Measurements from ENCODE around the gene TMEM185A. TPM values are rescaled to one million over a fixed set of nuclear protein-coding genes. Genes with fewer than 3 reads are reported as not detected.
"Not testable (repeated sequence)": the region's sequence is repeated elsewhere in the genome, so short reads cannot be mapped to it uniquely, and the experiment has no call there.

The TMEM185A gene
- total and polyA plus RNA-seq, 2 donors (not counting 1 experiment from before 2014, with no cell fraction given): 17.3 to 24.9 TPM

- not testable (repeated sequence) for DNase-seq (ENCODE audit: low read depth in 2 of 2); H3K4me3 ChIP-seq (replicated peaks in 1 of 4; ENCODE audit: control extremely low read depth in 1 of 4, insufficient read depth in 1 of 4, low read depth in 3 of 4, low read length in 4 of 4); H3K36me3 ChIP-seq (ENCODE audit: control insufficient read depth, insufficient read depth, low read length); H3K9ac ChIP-seq (ENCODE audit: insufficient read depth, low read length); H3K4me1 ChIP-seq (ENCODE audit: control insufficient read depth, extremely low read depth, insufficient read depth, low read length); H4K20me1 ChIP-seq (ENCODE audit: control insufficient read depth, extremely low read depth, insufficient read depth, low read length); H3K4me2 ChIP-seq (ENCODE audit: extremely low read depth, insufficient read depth, low read length); H3K27me3 ChIP-seq (ENCODE audit: control insufficient read depth, insufficient read depth, low read length); H3K27ac ChIP-seq (ENCODE audit: insufficient read depth, low read length); H2AFZ ChIP-seq (ENCODE audit: low read length); H3K79me2 ChIP-seq (ENCODE audit: control insufficient read depth, insufficient read depth, low read length); H3K9me3 ChIP-seq (ENCODE audit: control insufficient read depth, insufficient read depth, low read depth, low read length)
Observed at GRCh38 chrX:149587359-149587758, 44.2 kb downstream of the TMEM185A start, which contains the start of gene MAGEA9B. TSS of gene MAGEA9B (minus strand) at chrX:149587459. CDS start at chrX:149583179, 4,280 bp downstream.

GRCh38 chrX:149585631-149586030, 46.0 kb downstream of the TMEM185A start:
- not testable (repeated sequence) for H2AFZ ChIP-seq (ENCODE audit: low read length); H3K9ac ChIP-seq (ENCODE audit: insufficient read depth, low read length); H4K20me1 ChIP-seq (ENCODE audit: control insufficient read depth, extremely low read depth, insufficient read depth, low read length); H3K27me3 ChIP-seq (ENCODE audit: control insufficient read depth, insufficient read depth, low read length); H3K4me1 ChIP-seq (ENCODE audit: control insufficient read depth, extremely low read depth, insufficient read depth, low read length); DNase-seq (ENCODE audit: low read depth in 2 of 2); H3K79me2 ChIP-seq (ENCODE audit: control insufficient read depth, insufficient read depth, low read length); H3K4me2 ChIP-seq (ENCODE audit: extremely low read depth, insufficient read depth, low read length); H3K27ac ChIP-seq (ENCODE audit: insufficient read depth, low read length); H3K9me3 ChIP-seq (ENCODE audit: control insufficient read depth, insufficient read depth, low read depth, low read length); H3K36me3 ChIP-seq (ENCODE audit: control insufficient read depth, insufficient read depth, low read length); H3K4me3 ChIP-seq (replicated peaks in 1 of 4; ENCODE audit: control extremely low read depth in 1 of 4, insufficient read depth in 1 of 4, low read depth in 3 of 4, low read length in 4 of 4)

GRCh38 chrX:149573456-149573855, 58.1 kb downstream of the TMEM185A start:
- not testable (repeated sequence) for H3K79me2 ChIP-seq (ENCODE audit: control insufficient read depth, insufficient read depth, low read length); H4K20me1 ChIP-seq (ENCODE audit: control insufficient read depth, extremely low read depth, insufficient read depth, low read length); H3K27ac ChIP-seq (ENCODE audit: insufficient read depth, low read length); H3K9ac ChIP-seq (ENCODE audit: insufficient read depth, low read length); H2AFZ ChIP-seq (ENCODE audit: low read length); H3K36me3 ChIP-seq (ENCODE audit: control insufficient read depth, insufficient read depth, low read length); H3K4me1 ChIP-seq (ENCODE audit: control insufficient read depth, extremely low read depth, insufficient read depth, low read length); DNase-seq (ENCODE audit: low read depth in 2 of 2); H3K4me2 ChIP-seq (ENCODE audit: extremely low read depth, insufficient read depth, low read length); H3K4me3 ChIP-seq (replicated peaks in 1 of 4; ENCODE audit: control extremely low read depth in 1 of 4, insufficient read depth in 1 of 4, low read depth in 3 of 4, low read length in 4 of 4); H3K27me3 ChIP-seq (ENCODE audit: control insufficient read depth, insufficient read depth, low read length); H3K9me3 ChIP-seq (ENCODE audit: control insufficient read depth, insufficient read depth, low read depth, low read length)

DNA sequence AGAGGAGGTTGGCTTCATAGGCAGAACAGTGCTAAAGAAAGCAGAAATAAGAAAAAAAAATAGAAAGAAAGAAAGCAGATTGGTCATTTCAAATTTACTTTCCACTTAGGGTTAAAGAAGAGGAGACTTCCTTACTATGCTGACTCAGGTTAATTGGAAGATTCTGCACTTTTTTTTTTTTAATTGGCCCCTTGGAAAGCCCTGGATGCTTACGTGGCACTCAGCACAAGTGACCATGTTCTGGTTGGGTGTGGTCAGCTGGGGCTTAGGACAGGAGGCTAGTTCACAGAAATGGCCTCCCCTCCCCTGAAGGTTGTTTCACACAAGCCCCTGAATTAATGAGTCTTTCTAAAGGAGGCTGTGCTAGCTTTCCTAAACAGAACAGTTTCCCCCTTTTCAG, 58.8 kb downstream of the TMEM185A start:
- H3K79me2 ChIP-seq (ENCODE audit: control insufficient read depth, insufficient read depth, low read length): no peaks in the 10 kb centered on the region
- H3K27ac ChIP-seq (ENCODE audit: insufficient read depth, low read length): no peak overlapping the region
- no peaks in the 10 kb centered on the region for H3K27me3 ChIP-seq (ENCODE audit: control insufficient read depth, insufficient read depth, low read length)
- H3K9me3 ChIP-seq (ENCODE audit: control insufficient read depth, insufficient read depth, low read depth, low read length): no peaks in the 10 kb centered on the region
- no peak for TF ChIP-seq EZH2 (IDR thresholded peaks at IDR 0.05; ENCODE audit: low read length, missing control alignments)
- TF ChIP-seq, protein P1, sequence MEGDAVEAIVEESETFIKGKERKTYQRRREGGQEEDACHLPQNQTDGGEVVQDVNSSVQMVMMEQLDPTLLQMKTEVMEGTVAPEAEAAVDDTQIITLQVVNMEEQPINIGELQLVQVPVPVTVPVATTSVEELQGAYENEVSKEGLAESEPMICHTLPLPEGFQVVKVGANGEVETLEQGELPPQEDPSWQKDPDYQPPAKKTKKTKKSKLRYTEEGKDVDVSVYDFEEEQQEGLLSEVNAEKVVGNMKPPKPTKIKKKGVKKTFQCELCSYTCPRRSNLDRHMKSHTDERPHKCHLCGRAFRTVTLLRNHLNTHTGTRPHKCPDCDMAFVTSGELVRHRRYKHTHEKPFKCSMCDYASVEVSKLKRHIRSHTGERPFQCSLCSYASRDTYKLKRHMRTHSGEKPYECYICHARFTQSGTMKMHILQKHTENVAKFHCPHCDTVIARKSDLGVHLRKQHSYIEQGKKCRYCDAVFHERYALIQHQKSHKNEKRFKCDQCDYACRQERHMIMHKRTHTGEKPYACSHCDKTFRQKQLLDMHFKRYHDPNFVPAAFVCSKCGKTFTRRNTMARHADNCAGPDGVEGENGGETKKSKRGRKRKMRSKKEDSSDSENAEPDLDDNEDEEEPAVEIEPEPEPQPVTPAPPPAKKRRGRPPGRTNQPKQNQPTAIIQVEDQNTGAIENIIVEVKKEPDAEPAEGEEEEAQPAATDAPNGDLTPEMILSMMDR (conservative IDR thresholded peaks at IDR 0.05 in 1 of 2, IDR thresholded peaks at IDR 0.05 in 1 of 2; ENCODE audit: low read depth in 1 of 2, low read length in 2 of 2): no peak
- DNase-seq (ENCODE audit: low read depth in 2 of 2): peak in 1 of 2 donors; percentile 6
- no peaks in the 10 kb centered on the region for H4K20me1 ChIP-seq (ENCODE audit: control insufficient read depth, extremely low read depth, insufficient read depth, low read length)
- H3K4me2 ChIP-seq (ENCODE audit: extremely low read depth, insufficient read depth, low read length): no peak overlapping the region
- H3K9ac ChIP-seq (ENCODE audit: insufficient read depth, low read length): no peak overlapping the region
- no peaks in the 10 kb centered on the region for H3K36me3 ChIP-seq (ENCODE audit: control insufficient read depth, insufficient read depth, low read length)
- no peak overlapping the region for H3K4me3 ChIP-seq (replicated peaks in 1 of 4; ENCODE audit: control extremely low read depth in 1 of 4, insufficient read depth in 1 of 4, low read depth in 3 of 4, low read length in 4 of 4)
- no peaks in the 10 kb centered on the region for H3K4me1 ChIP-seq (ENCODE audit: control insufficient read depth, extremely low read depth, insufficient read depth, low read length)
- no peak overlapping the region for H2AFZ ChIP-seq (ENCODE audit: low read length)
